ENCODE measurements around the gene MPND. TPM values are rescaled to one million over a fixed set of nuclear protein-coding genes. Genes with fewer than 3 reads are reported as not detected.

MPND gene
- total RNA-seq, 2 experiments from 2014 or later = 7.2 to 19.1 TPM

DNA sequence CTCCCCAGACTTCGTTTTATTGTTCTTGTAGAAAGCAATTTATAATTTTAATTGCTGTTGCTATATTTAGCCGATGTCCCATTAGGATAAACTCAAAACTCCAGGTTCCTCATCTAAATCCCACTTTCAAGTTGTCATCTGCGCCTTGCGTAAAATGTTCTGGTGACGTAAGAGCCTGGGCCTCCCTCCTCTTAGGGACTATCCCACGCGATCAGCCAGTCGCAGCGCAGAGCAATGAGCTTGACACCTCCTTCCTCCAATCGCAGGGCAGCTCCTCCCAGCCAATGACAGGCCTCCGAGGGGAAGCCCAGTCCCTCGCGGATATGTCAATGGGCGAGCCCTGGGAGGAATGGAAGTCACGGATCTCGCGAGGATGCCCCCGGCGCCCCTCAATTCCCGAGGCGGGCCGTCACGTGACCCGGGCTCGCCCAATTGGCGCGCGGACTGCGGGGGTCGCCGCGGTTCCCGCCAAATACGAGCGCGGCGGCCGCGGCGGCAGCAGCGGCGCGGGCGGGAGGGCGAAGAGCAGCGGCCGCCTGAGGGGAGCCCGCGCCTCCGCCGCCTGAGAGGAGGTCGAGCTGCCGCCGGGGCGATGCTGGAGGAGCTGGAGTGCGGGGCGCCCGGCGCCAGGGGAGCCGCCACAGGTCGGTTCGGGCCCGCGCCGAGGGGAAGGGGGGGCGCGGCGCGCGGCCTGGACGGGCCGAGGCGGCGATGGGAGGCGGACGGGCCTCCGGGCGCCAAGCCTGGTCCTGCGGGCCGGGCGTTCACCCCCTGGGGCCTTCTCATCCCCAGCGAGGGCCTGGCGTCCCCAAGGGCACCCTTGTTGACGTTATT, 59.0 kb downstream of the MPND start, which contains the start of gene CHAF1A:
Gene CHAF1A, plus strand, starts transcription at position 470 of the 834 bp plus-strand sequence. Its CDS starts 123 bp downstream, at position 593.
- Histone ChIP-seq H3K4me3 (ENCODE audit: low read depth, low read length, poor library complexity, severe bottlenecking) (peak within 1 kb of the TSS; percentile 99), H3K27ac (ENCODE audit: low read depth, low read length, poor library complexity, severe bottlenecking) (peak within 1 kb of the TSS; percentile 70), H3K79me2 (ENCODE audit: insufficient read depth, low read depth, low read length) (peaks cover 81% of the 10 kb centered on the region), H3K9me2 (ENCODE audit: insufficient read depth, low read length) (no peaks in the 10 kb centered on the region), H3K4me2 (ENCODE audit: low read length) (peak within 1 kb of the TSS; percentile 99), H4K20me1 (ENCODE audit: insufficient read depth, low read length) (peaks cover 29% of the 10 kb centered on the region), H3K36me3 (ENCODE audit: insufficient read depth, low read length) (peaks cover 60% of the 10 kb centered on the region), H3K4me1 (ENCODE audit: insufficient read depth, low read length, poor library complexity, severe bottlenecking) (peaks cover 38% of the 10 kb centered on the region), H3K9me3 (ENCODE audit: low read length) (no peaks in the 10 kb centered on the region), H2AFZ (ENCODE audit: low read length) (peak within 1 kb of the TSS; percentile 49; the same call in 1 of the 2 replicates)
- DNase-seq (ENCODE audit: low spot score) = peak; percentile 100
- ChIA-PET POLR2A (interaction anchor here (0.7 to 1.0 kb wide), 6 partner anchors 9 to 71 kb away, joined by 3 to 4 read pairs (median 3); partner anchors contain the start of gene HDGFL2), CTCF (ENCODE audit: unreplicated experiment) (interaction anchor here (1.0 kb wide), 1 partner anchor 60 kb away, joined by 3 read pairs; no protein-coding TSS in a partner anchor)
- BruUV-seq (replicated peaks) = no TSS peak
- TF ChIP-seq EZH2phosphoT487 (IDR thresholded peaks at IDR 0.05; ENCODE audit: borderline replicate concordance, low read depth, low read length) = no peak
- TF ChIP-seq, protein P1, sequence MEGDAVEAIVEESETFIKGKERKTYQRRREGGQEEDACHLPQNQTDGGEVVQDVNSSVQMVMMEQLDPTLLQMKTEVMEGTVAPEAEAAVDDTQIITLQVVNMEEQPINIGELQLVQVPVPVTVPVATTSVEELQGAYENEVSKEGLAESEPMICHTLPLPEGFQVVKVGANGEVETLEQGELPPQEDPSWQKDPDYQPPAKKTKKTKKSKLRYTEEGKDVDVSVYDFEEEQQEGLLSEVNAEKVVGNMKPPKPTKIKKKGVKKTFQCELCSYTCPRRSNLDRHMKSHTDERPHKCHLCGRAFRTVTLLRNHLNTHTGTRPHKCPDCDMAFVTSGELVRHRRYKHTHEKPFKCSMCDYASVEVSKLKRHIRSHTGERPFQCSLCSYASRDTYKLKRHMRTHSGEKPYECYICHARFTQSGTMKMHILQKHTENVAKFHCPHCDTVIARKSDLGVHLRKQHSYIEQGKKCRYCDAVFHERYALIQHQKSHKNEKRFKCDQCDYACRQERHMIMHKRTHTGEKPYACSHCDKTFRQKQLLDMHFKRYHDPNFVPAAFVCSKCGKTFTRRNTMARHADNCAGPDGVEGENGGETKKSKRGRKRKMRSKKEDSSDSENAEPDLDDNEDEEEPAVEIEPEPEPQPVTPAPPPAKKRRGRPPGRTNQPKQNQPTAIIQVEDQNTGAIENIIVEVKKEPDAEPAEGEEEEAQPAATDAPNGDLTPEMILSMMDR (conservative IDR thresholded peaks at IDR 0.05; ENCODE audit: low read length) = no peak
- intact Hi-C loops (cut with micrococcal nuclease; ENCODE audit: unreplicated experiment) = loop anchor here (5.0 to 10.0 kb wide), 2 partner anchors 70 to 392 kb away; partner anchors contain the start of genes FEM1A and HDGFL2

DNA sequence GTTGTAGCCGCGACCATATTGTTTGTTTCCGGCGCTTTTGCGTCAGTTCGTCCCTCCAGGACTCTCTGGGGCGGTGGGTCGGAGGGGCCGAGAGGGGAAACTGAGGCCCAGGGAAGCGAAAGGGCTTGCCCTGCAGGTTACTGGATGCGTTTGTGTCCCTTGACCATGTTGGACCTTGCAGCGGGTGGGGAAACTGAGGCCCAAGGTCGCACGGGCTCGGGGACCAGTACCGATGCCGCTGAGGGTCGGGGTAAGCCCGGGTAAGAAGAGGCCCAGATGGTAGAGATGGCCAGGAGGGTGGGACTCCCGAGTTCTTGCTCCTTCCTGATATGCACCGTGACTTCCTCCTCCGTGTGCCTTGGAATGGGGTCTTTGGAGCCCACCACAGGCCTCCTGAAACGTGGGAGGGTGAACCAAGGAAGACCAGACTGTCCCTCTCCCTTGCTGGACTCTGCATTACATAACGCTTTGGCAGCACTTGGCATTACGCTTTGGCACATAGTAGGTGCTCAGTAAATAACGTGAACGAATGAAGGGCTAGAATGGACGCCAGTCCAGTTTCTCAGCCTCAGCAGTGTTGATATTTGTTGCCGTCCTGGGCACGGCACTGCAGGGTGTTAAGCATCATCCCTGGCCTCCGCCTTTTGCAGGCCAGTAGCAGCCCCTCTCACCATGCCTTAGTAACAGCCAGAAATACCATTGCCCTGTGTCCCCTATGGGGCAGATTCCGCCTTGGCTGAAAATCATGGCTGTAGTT, 59.8 kb downstream of the MPND start:
- Histone ChIP-seq H2AFZ (ENCODE audit: low read length) (peak overlapping the region; percentile 29; the same call in 1 of the 2 replicates), H3K9me3 (ENCODE audit: low read length) (no peaks in the 10 kb centered on the region), H3K79me2 (ENCODE audit: insufficient read depth, low read depth, low read length) (peaks cover 80% of the 10 kb centered on the region), H3K36me3 (ENCODE audit: insufficient read depth, low read length) (peaks cover 60% of the 10 kb centered on the region), H3K4me2 (ENCODE audit: low read length) (peak overlapping the region; percentile 99), H3K4me3 (ENCODE audit: low read depth, low read length, poor library complexity, severe bottlenecking) (peak overlapping the region; percentile 99), H3K9me2 (ENCODE audit: insufficient read depth, low read length) (no peaks in the 10 kb centered on the region), H4K20me1 (ENCODE audit: insufficient read depth, low read length) (peaks cover 29% of the 10 kb centered on the region), H3K27ac (ENCODE audit: low read depth, low read length, poor library complexity, severe bottlenecking) (peak overlapping the region; percentile 70), H3K4me1 (ENCODE audit: insufficient read depth, low read length, poor library complexity, severe bottlenecking) (peaks cover 38% of the 10 kb centered on the region)
- ChIA-PET POLR2A (no interaction called here), CTCF (ENCODE audit: unreplicated experiment) (no interaction called here)
- no TSS peak for BruUV-seq (replicated peaks)
- TF ChIP-seq EZH2phosphoT487 (IDR thresholded peaks at IDR 0.05; ENCODE audit: borderline replicate concordance, low read depth, low read length) = no peak
- TF ChIP-seq, protein P1 (conservative IDR thresholded peaks at IDR 0.05; ENCODE audit: low read length) = no peak
- intact Hi-C loops (cut with micrococcal nuclease; ENCODE audit: unreplicated experiment) = loop anchor here (5.0 to 10.0 kb wide), 2 partner anchors 69 to 392 kb away; partner anchors contain the start of genes FEM1A and HDGFL2
- DNase-seq (ENCODE audit: low spot score) = peak; percentile 37

All from OCI-LY7 (cell line).